Stimulated activated CD4-positive, alpha-beta T cell treated with anti-CD3 and anti-CD28 coated beads, Interleukin-2, amount 100 ng/mL, for 4 hours (primary cell): Measurements from ENCODE around the gene POM121L12.

Experiments
- DNase-seq: peaks from one replicate; pipeline ENCODE4 v3.0.0-alpha.2; 2020; ENCODE audit warnings: low read depth

POM121L12 gene

DNA sequence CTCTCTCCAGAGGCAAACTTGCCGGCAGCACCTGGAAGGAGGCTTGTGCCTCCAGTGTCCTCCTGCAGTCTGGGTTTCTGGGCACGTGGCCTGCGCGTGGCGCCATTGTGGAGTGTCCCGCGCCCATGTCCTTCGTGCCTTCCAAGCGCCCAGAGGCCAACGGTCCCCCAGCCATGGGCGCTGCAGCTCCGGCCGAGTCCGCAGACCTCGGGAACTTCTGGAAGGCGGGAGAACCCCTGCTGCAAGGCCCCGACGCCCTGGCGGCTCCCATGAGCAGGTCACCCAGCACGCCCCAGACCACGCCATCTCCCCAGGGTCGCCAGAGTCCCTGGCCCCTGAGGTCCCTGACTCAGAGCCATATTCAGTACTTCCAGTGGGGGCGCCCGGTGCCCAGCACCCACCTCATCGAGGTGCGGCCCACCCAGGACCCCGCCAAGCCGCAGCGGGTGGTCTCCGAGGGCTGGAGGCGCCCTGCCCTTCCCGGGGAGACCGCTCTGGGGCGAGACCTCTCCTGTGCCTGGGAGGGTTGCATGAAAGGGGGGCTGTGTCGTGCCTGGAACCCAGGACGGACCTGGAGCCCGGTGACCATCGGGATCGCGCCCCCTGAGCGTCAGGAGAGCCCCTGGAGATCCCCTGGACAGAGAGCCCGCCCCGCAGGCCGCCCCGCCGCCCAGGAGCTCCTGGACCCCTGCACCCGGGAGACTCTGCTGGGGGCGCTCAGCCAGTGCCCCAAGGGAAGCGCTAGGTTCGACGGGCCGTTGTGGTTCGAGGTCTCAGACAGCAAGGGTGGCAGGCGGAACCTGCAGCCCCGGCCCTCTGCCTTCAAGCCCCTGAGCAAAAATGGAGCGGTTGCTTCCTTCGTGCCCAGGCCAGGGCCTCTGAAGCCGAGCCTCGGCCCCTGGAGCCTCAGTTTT lies at the start of gene POM121L12:
POM121L12 (plus strand) TSS at position 135 of the 914 bp plus-strand sequence; CDS start at position 174, 39 bp downstream.
- DNase-seq: no peak

DNA sequence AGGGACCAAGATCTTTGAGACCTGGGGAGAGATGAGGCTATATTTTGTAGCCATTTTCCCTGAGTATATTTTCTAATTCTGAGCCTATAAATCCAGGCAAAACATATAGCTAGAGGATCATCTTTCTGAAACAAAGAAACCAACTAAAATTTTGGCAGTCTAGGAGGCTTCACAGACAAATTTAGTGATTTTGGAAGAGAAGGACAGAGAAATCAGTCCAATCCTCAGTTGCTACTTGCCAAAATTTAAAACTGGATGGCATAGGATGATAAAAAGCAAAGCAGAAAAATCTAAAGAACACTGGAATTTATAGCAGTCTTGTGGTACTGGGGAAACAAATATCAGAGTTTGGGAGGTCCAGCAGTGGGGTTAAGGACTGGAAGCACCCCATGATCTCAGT lies 43.4 kb upstream of the POM121L12 start:
- no peak for DNase-seq

- DNase-seq: no peak
Observed at GRCh38 chr7:52992479-52993162, 42.8 kb upstream of the POM121L12 start.

GRCh38 chr7:52995676-52996075 lies 39.8 kb upstream of the POM121L12 start:
- DNase-seq: no peak

GRCh38 chr7:53001221-53001620 lies 34.2 kb upstream of the POM121L12 start:
- DNase-seq: no peak

GRCh38 chr7:53002389-53002788 lies 33.0 kb upstream of the POM121L12 start:
- no peak for DNase-seq

- no peak for DNase-seq
Observed at GRCh38 chr7:53003653-53004445, 31.6 kb upstream of the POM121L12 start.

DNA sequence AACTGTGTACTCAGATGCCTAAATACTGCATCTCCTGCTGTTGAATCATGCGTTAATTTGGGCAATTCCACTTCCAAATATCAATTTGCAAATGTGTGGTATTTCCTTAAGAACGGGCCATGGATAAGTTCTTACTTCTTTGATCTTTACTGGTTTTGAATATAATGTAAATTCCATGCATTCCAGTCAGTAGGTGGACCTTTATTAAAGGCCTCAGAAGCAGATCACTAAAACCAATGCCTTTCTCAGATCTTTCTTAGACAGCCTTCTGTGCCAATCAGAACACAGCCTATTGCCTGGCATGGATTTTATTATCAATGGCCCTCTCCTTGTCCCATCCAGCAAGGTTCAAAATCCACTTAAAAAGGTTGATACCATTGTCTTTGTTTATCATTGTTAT lies 21.5 kb upstream of the POM121L12 start:
- DNase-seq: no peak

GRCh38 chr7:53015463-53015862 lies 20.0 kb upstream of the POM121L12 start:
- DNase-seq: no peak

- no peak for DNase-seq
Observed at GRCh38 chr7:53022893-53023292, 12.5 kb upstream of the POM121L12 start.

GRCh38 chr7:53048638-53049037 lies 13.2 kb downstream of the POM121L12 start:
- no peak for DNase-seq

- no peak for DNase-seq
Observed at GRCh38 chr7:53050433-53050832, 15.0 kb downstream of the POM121L12 start.

DNA sequence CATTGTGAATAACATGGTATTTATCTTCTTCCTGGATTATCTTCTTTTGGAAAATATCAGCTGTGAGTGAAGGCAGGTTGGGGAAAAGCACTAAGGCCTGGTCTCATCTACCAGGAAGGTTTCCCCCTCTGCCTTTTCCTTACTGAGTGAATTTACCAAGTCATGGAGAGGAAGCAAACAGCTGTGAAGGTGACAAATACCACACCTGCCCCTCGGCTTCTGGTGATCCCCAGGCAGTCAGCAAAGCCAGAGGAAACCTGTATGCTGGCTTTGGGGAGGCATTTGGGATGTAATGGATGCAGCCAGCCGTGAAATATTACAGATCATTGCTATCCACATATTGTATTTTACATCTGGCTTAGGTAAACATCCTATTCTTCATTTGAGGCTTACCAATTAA lies 24.2 kb downstream of the POM121L12 start:
- no peak for DNase-seq

GRCh38 chr7:53060066-53060465 lies 24.6 kb downstream of the POM121L12 start:
- DNase-seq: no peak

GRCh38 chr7:53062796-53063195 lies 27.4 kb downstream of the POM121L12 start:
- DNase-seq: no peak

DNA sequence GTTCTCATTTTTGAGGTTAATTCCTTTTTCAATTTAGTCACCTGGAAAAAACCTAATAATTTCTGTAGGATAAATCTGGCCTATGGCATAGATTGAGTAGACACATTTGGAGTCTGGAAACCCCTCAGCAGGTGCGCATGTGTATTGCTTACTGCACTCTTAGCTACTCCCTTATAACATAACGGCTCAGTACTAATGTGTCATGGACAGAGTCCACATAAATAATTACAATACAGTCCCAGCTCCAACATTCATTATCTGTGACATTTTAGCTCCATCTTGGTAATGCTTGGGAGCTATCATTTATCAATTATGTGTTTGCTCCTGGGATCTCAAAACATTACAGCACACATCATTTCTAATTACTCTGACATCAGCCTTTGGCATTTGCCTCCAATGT lies 33.2 kb downstream of the POM121L12 start:
- DNase-seq: no peak

DNA sequence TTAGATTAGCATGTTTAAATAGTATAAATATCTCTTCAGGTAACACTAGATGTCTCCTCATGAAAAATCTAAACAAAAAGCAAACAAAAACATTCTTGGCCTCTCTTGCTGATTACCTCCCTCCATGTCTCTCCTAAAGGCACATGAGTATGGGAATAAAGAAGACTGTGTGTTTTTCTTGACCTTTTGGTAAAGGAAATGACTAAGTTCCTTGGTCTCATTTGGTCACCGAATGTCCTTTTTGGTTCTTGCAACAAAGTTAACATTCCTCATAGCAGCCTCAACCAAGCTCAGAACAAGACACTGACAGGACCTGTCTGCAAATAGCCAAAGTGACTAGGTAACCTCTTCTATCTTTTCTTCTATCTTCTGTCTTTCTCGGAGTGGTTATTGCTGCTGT lies 35.5 kb downstream of the POM121L12 start:
- no peak for DNase-seq
